Measurements from ENCODE around the gene MITF.

GRCh38 chr3:69691860-69692259 is 47.4 kb upstream of the MITF start:
- TF ChIP-seq CTCF (IDR thresholded peaks at IDR 0.05 in 8 of 11, conservative IDR thresholded peaks at IDR 0.05 in 3 of 11) (no peak), POLR2A (IDR thresholded peaks at IDR 0.05) (no peak)

Measured in spleen (tissue), 7 donors.